ENCODE results near the gene DHTKD1.
"Not testable (repeated sequence)": the region's sequence is repeated elsewhere in the genome, so short reads cannot be mapped to it uniquely, and the experiment has no call there.

DNA sequence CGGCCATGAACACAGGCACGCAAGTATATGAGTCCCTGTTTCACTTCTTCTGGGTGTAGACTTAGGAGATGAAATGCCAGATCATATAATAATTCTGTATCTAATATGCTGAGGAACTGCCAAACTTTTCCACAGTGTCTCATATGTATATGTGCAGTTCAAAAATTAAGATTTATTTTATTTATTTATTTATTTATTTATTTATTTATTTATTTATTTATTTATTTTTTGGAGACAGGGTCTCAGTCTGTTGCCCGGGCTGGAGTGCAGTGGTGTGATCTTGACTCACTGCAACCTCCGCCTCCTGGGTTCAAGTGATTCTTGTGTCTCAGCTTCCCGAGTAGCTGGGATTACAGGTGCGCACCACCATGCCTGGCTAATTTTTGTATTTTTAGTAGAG is 102.8 kb downstream of the DHTKD1 start:
- TF ChIP-seq, protein P1, sequence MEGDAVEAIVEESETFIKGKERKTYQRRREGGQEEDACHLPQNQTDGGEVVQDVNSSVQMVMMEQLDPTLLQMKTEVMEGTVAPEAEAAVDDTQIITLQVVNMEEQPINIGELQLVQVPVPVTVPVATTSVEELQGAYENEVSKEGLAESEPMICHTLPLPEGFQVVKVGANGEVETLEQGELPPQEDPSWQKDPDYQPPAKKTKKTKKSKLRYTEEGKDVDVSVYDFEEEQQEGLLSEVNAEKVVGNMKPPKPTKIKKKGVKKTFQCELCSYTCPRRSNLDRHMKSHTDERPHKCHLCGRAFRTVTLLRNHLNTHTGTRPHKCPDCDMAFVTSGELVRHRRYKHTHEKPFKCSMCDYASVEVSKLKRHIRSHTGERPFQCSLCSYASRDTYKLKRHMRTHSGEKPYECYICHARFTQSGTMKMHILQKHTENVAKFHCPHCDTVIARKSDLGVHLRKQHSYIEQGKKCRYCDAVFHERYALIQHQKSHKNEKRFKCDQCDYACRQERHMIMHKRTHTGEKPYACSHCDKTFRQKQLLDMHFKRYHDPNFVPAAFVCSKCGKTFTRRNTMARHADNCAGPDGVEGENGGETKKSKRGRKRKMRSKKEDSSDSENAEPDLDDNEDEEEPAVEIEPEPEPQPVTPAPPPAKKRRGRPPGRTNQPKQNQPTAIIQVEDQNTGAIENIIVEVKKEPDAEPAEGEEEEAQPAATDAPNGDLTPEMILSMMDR (conservative IDR thresholded peaks at IDR 0.05; ENCODE audit: low read depth, low read length): not testable (repeated sequence)
- TF ChIP-seq EZH2 (IDR thresholded peaks at IDR 0.05; ENCODE audit: borderline replicate concordance, low read depth, low read length, poor library complexity, severe bottlenecking): not testable (repeated sequence)
